Measurements from ENCODE around the gene SORCS2.

- TF ChIP-seq YY1 (IDR thresholded peaks at IDR 0.05; ENCODE audit: low read depth) = no peak
- no peak for TF ChIP-seq SIN3A (IDR thresholded peaks at IDR 0.05; ENCODE audit: borderline replicate concordance, low read depth, low read length)
- TF ChIP-seq RCOR1 (IDR thresholded peaks at IDR 0.05; ENCODE audit: low read length) = no peak
- TF ChIP-seq MAX (IDR thresholded peaks at IDR 0.05; ENCODE audit: low read depth) = no peak
- TF ChIP-seq SMC3 (IDR thresholded peaks at IDR 0.05; ENCODE audit: low read depth, low read length) = no peak
- no peak for TF ChIP-seq RAD21 (IDR thresholded peaks at IDR 0.05; ENCODE audit: low read length)
These were observed 480.8 kb downstream of the SORCS2 start for GRCh38 chr4:7673121-7673520.

All from SK-N-SH (cell line).